ENCODE results near the gene EFEMP1. TPM values are rescaled to one million over a fixed set of nuclear protein-coding genes. Genes with fewer than 3 reads are reported as not detected.

EFEMP1 gene
- total RNA-seq, 6 donors from 2014 or later = 65.0 to 293 (median 213) TPM

DNA sequence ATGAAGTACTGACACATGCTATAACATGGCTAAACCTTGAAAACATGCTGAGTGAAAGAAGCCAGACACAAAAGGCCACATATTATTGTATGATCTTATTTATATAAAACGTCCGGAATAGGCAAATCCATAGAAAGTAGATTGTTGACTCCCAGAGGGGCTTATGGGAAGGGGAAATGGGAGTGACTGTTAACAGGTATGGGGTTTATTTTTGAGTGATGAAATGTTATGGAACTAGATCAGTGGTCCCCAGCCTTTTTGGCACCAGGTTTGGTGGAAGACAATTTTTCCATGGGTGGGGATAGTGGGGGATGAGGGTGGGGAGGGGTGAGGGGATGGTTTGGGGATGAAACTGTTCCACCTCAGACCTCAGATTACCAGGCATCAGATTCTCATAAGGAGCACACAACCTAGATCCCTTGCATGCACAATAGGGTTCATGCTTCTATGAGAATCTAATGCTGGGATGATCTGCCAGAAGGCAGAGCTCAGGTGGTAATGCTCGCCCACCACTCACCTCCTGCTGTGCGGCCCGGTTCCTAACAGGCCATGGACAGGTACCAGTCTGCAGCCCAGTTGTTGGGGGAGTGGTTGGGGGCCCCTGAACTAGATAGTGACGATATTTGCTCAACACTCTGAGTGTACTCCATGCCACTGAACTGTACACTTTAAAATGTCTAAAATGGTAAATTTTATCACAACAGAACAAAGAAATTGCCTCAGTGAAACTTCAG is 59.1 kb downstream of the EFEMP1 start:
- Histone ChIP-seq H3K4me3 (no peak overlapping the region), H3K36me3 (peaks cover 0 to 3% (median 0%) of the 10 kb centered on the region in 4 donors), H3K27me3 (no peaks in the 10 kb centered on the region), H3K27ac (no peak overlapping the region), H3K4me1 (peaks cover 14 to 18% (median 15%) of the 10 kb centered on the region in 4 donors), H3K9me3 (no peaks in the 10 kb centered on the region)
- TF ChIP-seq, protein P1, sequence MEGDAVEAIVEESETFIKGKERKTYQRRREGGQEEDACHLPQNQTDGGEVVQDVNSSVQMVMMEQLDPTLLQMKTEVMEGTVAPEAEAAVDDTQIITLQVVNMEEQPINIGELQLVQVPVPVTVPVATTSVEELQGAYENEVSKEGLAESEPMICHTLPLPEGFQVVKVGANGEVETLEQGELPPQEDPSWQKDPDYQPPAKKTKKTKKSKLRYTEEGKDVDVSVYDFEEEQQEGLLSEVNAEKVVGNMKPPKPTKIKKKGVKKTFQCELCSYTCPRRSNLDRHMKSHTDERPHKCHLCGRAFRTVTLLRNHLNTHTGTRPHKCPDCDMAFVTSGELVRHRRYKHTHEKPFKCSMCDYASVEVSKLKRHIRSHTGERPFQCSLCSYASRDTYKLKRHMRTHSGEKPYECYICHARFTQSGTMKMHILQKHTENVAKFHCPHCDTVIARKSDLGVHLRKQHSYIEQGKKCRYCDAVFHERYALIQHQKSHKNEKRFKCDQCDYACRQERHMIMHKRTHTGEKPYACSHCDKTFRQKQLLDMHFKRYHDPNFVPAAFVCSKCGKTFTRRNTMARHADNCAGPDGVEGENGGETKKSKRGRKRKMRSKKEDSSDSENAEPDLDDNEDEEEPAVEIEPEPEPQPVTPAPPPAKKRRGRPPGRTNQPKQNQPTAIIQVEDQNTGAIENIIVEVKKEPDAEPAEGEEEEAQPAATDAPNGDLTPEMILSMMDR (IDR thresholded peaks at IDR 0.05) = no peak
- TF ChIP-seq POLR2A (IDR thresholded peaks at IDR 0.05) (no peak), POLR2AphosphoS5 (IDR thresholded peaks at IDR 0.05) (no peak), EP300 (IDR thresholded peaks at IDR 0.05) (no peak)
- 75 to 90% methylated on average over 4 to 6 of the region's 6 CpGs for WGBS, 2 donors
- no peak for ATAC-seq (ENCODE audit: low FRiP score in 2 of 2)
- no peak for DNase-seq

DNA sequence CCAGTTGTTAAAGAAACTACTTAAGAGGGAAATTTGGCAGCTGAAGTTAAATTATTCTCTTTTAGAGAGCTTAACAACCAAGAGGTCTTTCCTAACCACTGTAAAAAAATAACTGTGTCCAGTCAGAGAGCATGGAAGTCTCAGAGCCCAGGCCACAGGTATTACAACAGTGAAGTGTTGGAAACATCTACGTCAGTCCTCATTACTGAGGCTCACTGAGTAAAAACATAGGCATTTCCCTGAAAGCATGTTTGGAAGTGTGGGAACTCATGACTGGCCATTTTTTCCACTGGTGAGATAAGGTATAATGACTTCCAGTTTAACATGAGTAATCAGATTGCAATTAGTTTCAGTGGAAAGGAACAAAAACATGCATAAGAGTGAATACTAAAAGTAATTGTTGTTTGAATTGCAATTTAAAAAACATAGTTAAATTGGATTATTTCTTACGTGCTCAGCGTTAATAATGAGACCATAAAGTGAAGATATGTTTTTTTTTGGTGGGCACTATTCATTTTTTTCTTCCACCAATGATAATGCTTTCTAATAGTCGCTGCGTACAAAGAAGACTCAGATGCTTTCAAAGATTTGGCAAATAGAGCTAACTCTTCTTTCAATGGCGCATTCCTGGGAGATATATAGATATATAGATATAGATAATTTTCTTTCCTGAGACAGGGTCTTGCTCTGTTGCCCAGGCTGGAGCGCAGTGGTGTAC is 60.8 kb downstream of the EFEMP1 start:
- Histone ChIP-seq H3K27ac (peak overlapping the region; percentile 70 to 82 (median 76)), H3K27me3 (no peaks in the 10 kb centered on the region), H3K4me1 (peaks cover 14 to 18% (median 15%) of the 10 kb centered on the region in 4 donors), H3K36me3 (peaks cover 0 to 3% (median 0%) of the 10 kb centered on the region in 4 donors), H3K4me3 (no peak overlapping the region), H3K9me3 (no peaks in the 10 kb centered on the region)
- no peak for TF ChIP-seq POLR2A (IDR thresholded peaks at IDR 0.05)
- TF ChIP-seq EP300 (IDR thresholded peaks at IDR 0.05) = peak in 3 of 4 donors; percentile 77 to 98 (median 89)
- TF ChIP-seq, protein P1 (IDR thresholded peaks at IDR 0.05) = no peak
- TF ChIP-seq POLR2AphosphoS5 (IDR thresholded peaks at IDR 0.05) = peak in 1 of 2 donors; percentile 74
- DNase-seq = peak in 1 of 2 donors; percentile 74
- WGBS, 2 donors = 81 to 83% methylated on average over 7 of the region's 7 CpGs
- peak; percentile 93 to 94 for ATAC-seq (ENCODE audit: low FRiP score in 2 of 2)

DNA sequence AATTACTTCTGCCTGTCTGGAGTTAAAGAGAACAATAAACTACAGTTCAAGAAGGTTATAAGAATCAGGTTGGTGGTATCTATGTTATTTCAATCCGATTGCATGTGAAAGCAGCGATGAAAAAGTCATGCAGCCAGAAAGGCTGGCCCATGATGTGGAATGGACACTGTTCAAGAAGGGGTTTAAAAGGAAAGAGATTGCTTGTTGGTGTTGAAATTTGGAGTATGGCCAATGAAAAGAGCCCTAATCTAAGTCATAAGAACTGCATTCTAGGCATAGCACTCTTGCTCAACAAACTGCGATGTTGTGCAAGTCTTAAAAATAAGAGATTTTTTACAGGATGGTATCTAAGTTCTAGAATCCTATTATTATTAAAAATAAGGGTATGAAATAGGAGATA is 61.3 kb downstream of the EFEMP1 start:
- WGBS, 2 donors = 57 to 65% methylated on average over 3 of the region's 3 CpGs
- no peaks in the 10 kb centered on the region for H3K9me3 ChIP-seq
- TF ChIP-seq POLR2AphosphoS5 (IDR thresholded peaks at IDR 0.05) = peak; percentile 7 to 9
- TF ChIP-seq POLR2A (IDR thresholded peaks at IDR 0.05) = no peak
- TF ChIP-seq EP300 (IDR thresholded peaks at IDR 0.05) = peak in 2 of 4 donors; percentile 37 to 84
- no peaks in the 10 kb centered on the region for H3K27me3 ChIP-seq
- no peaks in the 10 kb centered on the region for H3K36me3 ChIP-seq
- H3K27ac ChIP-seq = peak overlapping the region; percentile 70 to 82 (median 76)
- peak in 1 of 2 donors; percentile 51 for DNase-seq
- peak; percentile 85 to 89 for ATAC-seq (ENCODE audit: low FRiP score in 2 of 2)
- no peak overlapping the region for H3K4me3 ChIP-seq
- H3K4me1 ChIP-seq = peaks cover 14 to 18% (median 15%) of the 10 kb centered on the region in 4 donors

DNA sequence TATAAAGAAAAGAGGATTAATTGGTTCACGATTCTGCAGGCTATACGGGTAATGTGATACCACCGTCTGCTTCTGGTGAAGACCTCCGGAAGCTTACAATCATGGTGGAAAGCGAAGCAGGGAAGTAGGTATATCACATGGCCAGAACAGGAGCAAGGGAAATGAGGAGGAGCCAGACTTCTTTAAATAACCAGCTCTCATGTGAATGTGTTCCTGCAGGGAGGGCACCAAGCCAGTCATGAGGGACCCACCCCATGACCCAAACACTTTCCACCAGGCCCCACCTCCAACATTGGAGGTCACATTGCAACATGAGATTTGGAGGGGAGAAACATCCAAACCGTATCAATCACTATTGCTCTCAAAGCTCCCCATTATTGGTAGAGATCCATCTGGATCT is 61.8 kb downstream of the EFEMP1 start:
- no peaks in the 10 kb centered on the region for H3K9me3 ChIP-seq
- H3K27me3 ChIP-seq = no peaks in the 10 kb centered on the region
- ATAC-seq (ENCODE audit: low FRiP score in 2 of 2) (no peak), DNase-seq (no peak)
- WGBS, 2 donors = 83 to 89% methylated on average over 6 of the region's 6 CpGs
- no peak overlapping the region for H3K4me3 ChIP-seq
- peak overlapping the region; percentile 68 to 82 (median 76) for H3K27ac ChIP-seq
- TF ChIP-seq POLR2A (IDR thresholded peaks at IDR 0.05) (no peak), POLR2AphosphoS5 (IDR thresholded peaks at IDR 0.05) (no peak)
- TF ChIP-seq, protein P1 (IDR thresholded peaks at IDR 0.05) = no peak
- no peaks in the 10 kb centered on the region for H3K36me3 ChIP-seq
- H3K4me1 ChIP-seq = peaks cover 14 to 18% (median 16%) of the 10 kb centered on the region in 4 donors

DNA sequence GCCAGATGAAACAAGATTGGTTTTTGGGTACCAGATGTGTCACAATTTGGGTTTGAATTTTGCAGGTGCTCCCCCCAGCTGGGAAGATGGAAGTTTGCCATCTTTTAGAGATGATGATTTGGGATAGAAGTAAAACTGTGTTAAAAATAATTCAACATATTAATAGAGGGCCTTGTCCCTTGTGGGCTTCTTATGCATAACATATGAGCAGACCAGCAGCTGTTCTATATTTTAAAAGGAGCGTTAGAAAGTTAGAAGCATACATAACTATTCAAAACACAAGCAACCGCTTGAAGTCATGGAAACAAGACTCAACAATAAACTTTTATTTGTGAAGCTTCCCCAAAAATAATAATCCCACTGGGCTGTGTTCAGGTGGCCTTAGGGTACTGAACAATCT is 62.8 kb downstream of the EFEMP1 start:
- no peak for TF ChIP-seq EP300 (IDR thresholded peaks at IDR 0.05)
- no peak for TF ChIP-seq POLR2A (IDR thresholded peaks at IDR 0.05)
- no peak for TF ChIP-seq POLR2AphosphoS5 (IDR thresholded peaks at IDR 0.05)
- TF ChIP-seq, protein P1 (IDR thresholded peaks at IDR 0.05) = no peak
- Histone ChIP-seq H3K27ac (no peak overlapping the region), H3K9me3 (no peaks in the 10 kb centered on the region), H3K36me3 (no peaks in the 10 kb centered on the region), H3K4me3 (no peak overlapping the region), H3K4me1 (peaks cover 14 to 19% (median 16%) of the 10 kb centered on the region in 4 donors), H3K27me3 (no peaks in the 10 kb centered on the region)
- 90 to 91% methylated on average over 2 of the region's 2 CpGs for WGBS, 2 donors
- ATAC-seq (ENCODE audit: low FRiP score in 2 of 2) = no peak
- no peak for DNase-seq

Measured in upper lobe of left lung (tissue), 6 donors.